Activated CD4-positive, alpha-beta T cell treated with anti-CD3 and anti-CD28 coated beads, Interleukin-2, amount 50 U/mL, for 24 hours (primary cell): Measurements from ENCODE around the gene SP140L.
"Not testable (repeated sequence)": the region's sequence is repeated elsewhere in the genome, so short reads cannot be mapped to it uniquely, and the experiment has no call there.

Experiments used
- DNase-seq, 2 donors: peaks; one replicate each; pipeline ENCODE4 v3.0.0-alpha.2; 2020; ENCODE audit warnings: low read depth in 1 of 2, low spot score in 1 of 2

SP140L gene

GRCh38 chr2:230362030-230362691 is 35.2 kb downstream of the SP140L start:
- DNase-seq, result no peak

- no peak for DNase-seq
These were observed 55.1 kb downstream of the SP140L start for GRCh38 chr2:230382108-230382507.

GRCh38 chr2:230383453-230383852 is 56.5 kb downstream of the SP140L start:
- DNase-seq, result no peak

- DNase-seq, result no peak
These were observed 58.0 kb downstream of the SP140L start for GRCh38 chr2:230384986-230385385.

DNA sequence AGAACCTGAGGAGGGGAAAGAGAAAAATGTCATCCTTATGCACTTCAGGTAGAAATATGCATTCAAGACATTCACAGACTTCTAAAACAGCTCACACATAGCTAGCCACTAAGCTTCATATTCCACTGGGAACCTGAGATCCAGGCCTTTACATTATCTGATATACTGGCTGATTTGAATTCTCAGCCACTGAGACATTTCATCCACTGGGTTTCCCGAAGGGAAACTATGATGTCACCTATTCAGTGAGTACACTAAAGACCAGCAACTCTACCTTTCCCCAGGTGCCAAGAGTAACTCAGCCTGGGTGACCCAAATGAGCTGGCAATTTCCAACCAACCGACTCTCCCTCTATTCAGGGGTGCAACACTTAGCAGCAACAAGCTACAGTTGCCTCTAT is 67.3 kb downstream of the SP140L start:
- DNase-seq, result no peak

DNA sequence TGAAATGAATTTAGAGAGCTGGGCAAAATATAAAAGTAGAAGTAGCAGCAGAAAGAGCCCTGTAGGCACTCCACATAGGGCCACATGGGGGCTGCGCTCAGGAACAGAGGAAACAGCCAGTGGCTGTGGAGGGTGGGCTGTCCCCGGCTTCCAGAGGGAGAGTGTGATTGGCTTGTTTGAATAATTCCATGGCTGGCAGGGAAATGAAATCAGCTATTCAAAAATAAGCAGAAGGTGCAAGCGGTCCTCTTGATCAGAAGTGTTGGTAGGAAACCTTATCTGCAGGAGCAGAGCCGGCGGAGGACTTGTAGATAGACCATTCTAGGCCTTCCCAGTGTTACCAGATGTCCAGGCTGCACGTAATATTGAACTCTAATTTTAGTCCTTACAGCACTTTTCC is 71.7 kb downstream of the SP140L start:
- DNase-seq, result not testable (repeated sequence)

- no peak for DNase-seq
These were observed 73.0 kb downstream of the SP140L start for GRCh38 chr2:230400041-230400440.

DNA sequence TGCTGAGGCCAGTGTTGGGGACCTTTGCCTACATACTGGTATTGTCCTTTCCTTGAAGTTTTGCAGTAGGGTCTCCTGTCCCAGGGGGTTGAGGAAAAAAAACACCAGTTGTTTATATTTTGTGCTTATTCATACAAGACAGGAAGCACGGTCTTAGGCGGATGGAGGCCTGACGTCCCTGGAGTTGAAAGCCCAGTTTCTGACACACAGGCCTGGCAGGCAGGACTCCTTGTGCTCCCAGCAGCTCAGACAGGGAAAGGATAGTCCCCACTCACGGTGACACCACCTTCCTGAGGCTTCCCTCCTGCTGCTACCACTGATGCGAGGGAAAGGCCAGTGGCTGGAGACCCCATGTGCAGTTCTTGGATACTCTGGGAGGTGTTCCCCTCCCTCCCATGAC is 73.5 kb downstream of the SP140L start:
- no peak for DNase-seq

GRCh38 chr2:230401026-230401425 is 74.0 kb downstream of the SP140L start:
- DNase-seq, result not testable (repeated sequence)

- DNase-seq, result no peak
These were observed 76.8 kb downstream of the SP140L start for GRCh38 chr2:230403746-230404145.

- no peak for DNase-seq
These were observed 78.8 kb downstream of the SP140L start for GRCh38 chr2:230405824-230406223.

- DNase-seq, result no peak
These were observed 81.3 kb downstream of the SP140L start for GRCh38 chr2:230408244-230408842.

- not testable (repeated sequence) for DNase-seq
These were observed 82.3 kb downstream of the SP140L start for GRCh38 chr2:230409316-230409715.

DNA sequence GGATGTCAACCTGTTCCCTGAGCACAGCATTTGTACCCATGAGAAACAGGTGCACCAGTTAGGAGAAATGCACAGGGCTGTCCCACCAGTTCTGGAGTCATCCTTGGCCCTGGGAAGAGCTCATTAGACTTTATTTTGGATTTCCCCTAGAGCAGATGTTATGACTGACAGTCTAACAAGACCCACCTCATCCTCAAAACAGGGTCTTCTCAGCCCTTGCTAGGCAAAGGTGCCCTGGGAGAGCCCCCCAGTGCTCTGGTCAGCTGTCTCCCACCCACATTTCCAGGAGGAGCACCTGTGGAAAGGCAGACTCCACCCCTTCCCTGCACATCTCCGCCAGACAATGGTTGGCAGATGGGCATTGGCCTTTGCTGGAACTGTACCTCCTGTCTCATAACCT is 83.3 kb downstream of the SP140L start:
- no peak for DNase-seq

GRCh38 chr2:230410861-230411569 is 84.0 kb downstream of the SP140L start:
- no peak for DNase-seq

DNA sequence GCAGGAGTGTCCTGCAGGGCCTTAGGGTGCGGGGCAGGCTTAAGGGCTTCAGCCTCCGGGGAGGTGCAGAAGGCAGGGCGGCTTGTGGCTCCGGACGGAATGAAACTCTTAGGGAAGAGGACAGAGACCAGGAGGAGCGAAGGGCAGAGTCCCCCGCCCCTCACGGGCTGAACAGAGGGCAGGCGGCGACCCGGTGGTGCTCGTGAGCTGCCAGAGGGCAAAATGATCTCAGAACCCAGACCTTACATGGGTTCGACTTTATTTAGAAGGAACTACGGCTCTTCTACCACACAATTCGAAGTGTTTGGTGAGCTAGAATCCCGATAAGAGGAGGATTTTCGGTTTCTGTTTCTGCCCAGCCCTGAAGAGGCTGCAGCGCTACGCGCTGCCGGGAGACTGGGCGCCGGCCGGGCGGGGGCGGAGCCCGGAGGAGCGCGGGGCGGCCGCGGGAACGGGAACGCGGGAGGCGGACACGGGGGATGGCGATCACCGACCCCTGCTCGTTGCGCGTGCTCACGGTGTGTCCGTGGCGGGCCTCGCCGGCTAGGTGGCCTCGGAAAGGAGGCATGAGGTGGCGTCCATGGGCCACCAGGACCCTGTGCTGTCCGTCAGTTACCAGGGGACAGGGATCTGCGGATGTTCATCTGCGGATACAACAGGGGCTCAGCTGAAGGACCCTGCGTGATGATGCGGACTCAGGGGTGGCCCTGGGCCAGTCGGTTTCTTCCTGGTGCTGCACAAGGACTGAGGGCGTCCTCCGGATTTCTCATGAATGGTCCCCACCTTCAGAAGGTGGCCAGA is 84.8 kb downstream of the SP140L start:
- DNase-seq, result peak in 1 of 2 donors; percentile 26

DNA sequence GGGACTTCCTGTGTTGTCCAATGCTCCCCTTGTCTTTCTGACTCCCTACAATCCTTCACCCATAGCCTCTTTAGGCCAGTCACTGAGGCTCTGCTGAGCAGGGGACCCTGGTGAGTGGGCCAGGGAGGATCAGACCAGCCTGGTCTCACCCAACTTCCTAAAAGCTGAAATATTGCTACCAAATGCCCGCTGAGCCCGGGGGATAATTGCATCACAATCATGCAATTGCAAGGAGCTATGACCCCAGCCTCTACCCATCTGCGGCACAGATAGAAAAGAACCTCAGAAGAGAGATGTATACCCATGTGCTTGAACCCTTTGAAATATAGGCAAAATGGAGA is 85.3 kb downstream of the SP140L start:
- DNase-seq, result no peak

GRCh38 chr2:230412846-230413245 is 85.9 kb downstream of the SP140L start:
- no peak for DNase-seq

DNA sequence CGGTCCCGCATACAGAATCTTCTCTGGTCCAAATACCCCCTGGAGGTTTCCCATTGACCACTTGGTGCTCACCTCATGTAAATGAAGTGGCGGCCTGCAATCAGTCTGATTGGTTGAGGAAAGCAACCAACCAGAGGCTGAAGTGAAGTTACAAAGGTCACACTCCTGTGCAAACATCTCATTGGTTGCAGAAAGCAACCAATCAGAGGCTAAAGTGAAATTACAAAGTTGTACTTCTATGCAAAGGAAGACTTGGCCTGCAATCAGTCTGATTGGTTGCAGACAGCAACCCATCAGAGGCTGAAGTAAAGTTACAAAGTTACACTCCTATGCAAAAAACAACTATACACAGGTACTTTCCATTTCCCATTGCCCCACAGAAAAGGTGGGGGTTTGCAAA is 86.5 kb downstream of the SP140L start:
- no peak for DNase-seq

GRCh38 chr2:230414302-230414701 is 87.3 kb downstream of the SP140L start:
- DNase-seq, result no peak

DNA sequence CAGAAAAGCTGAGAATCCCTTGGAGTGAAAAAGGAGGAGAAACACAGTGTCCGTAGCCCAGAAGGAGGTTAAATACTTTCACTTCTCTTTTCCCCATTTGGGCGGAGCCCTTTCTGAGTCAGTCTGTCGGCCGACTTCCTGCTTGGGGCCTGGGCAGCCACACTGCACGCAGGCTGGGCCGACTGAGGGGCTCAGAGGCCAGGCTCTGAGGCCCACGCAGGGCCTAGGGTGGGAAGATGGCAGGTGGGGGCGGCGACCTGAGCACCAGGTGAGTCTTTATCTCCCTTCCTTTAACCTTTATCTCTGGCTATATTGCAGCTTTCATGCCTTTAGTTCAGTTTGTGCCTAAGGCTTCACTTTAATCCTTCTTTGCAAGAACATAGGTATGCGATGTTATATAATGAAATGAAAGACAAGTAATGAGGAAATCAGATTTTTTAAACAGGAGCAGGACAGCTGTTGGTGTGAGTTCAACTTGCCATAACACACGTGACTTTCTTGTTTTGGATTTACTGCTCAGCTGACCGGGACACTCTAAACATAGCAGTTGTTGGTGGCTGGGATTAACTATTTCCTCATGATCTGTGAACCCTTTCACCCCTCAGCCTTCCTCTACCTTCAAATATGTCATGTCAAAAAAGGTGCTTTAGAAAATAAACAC is 89.2 kb downstream of the SP140L start, which contains the start of gene SP100:
TSS of gene SP100 (plus strand) at position 141 of the 661 bp plus-strand sequence. CDS start at position 237, 96 bp downstream.
- peak; percentile 31 to 67 for DNase-seq
